Tibial artery (tissue), 4 donors: ENCODE measurements around the gene EFNA5.

ENCODE experiments used
- DNase-seq, 2 donors: peaks; one replicate each; pipeline ENCODE4 v3.0.0-alpha.2; 2019
- H3K27ac ChIP-seq, 2 donors: fragments of 200-600 bp; sonication (generic) in 1 of 2; 1 replicate in 1 of 2; 2 replicates in 1 of 2; pipeline ENCODE4 v1.5.1; 2018 to 2019; ENCODE audit warnings: mild to moderate bottlenecking in 1 of 2
- H3K27me3 ChIP-seq, 2 donors: fragments of 200-600 bp; sonication (generic) in 1 of 2; one replicate each; pipeline versions ENCODE4 v1.5.1 to v1.6.0; 2016 to 2019
- H3K36me3 ChIP-seq, 3 donors: fragments of 200-600 bp; sonication (generic) in 2 of 3; one replicate each; pipeline ENCODE4 v1.5.1; 2016 to 2019; ENCODE audit warnings: mild to moderate bottlenecking in 2 of 3
- H3K4me1 ChIP-seq, 4 donors: fragments of 200-600 bp; sonication (generic) in 2 of 4; 1 replicate in 3 of 4; 2 replicates in 1 of 4; pipeline ENCODE4 v1.5.1; 2016 to 2019
- H3K4me3 ChIP-seq, 2 donors: fragments of 200-600 bp; sonication (generic) in 1 of 2; 1 replicate in 1 of 2; 2 replicates in 1 of 2; pipeline ENCODE4 v1.5.1; 2018 to 2019; ENCODE audit warnings: mild to moderate bottlenecking in 2 of 2
- H3K9me3 ChIP-seq, 3 donors: fragments of 200-600 bp; sonication (generic) in 1 of 3; one replicate each; pipeline ENCODE4 v1.5.1; 2016 to 2019
- CTCF ChIP-seq, 2 experiments: fragments of 200-600 bp in 1 of 2; fragments of 450-650 bp in 1 of 2; IDR thresholded peaks; one replicate each; pipeline ENCODE4 v1.5.1; 2017 to 2019; ENCODE audit warnings: antibody characterized with exemption in 2 of 2, mild to moderate bottlenecking in 1 of 2, moderate library complexity in 1 of 2
- intact Hi-C: fragments of 100-400 bp; cut with DNase I; formaldehyde crosslinking; loops from one replicate; pipeline ENCODE4 v1.15.0; 2023; ENCODE audit warnings: low total_unique reads

EFNA5 gene

DNA sequence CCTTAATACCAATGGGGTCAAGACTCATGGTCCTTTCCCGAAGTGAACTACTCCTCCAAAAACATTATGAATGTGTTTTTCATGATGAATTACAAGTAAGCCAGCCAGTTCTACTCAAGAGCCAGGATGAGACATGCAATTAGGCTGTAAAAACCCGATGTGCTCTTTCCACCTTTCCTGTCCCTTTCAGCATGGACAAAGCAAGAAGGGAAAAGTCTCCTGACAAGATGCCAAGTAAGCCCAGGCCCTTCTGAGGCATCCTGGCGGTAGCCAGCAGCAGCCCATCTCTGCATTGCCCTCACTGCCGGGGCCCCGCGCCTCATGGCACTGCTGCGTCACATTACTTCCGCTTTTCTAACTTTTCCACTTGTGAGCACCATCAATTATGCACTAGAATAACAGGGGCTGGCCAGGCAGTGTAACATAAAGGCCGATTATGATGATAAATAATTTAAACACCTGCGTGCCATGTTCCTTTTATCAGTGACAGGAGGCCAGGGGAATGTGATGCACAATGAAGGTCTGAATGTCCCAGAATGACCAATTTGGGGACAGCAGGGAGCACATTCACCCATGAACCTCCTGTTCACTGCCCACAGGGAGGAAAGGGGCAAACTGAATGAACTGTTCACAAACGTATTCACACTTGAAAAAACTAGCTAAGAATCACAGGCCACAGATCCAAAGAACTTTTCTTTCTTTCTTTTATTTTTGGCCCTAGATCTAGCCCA lies 37.4 kb downstream of the EFNA5 start:
- H3K9me3 ChIP-seq = no peaks in the 10 kb centered on the region
- intact Hi-C loops = no loop called here
- H3K4me1 ChIP-seq = peaks cover 0 to 25% (median 3%) of the 10 kb centered on the region in 4 donors
- no peak for DNase-seq
- no peak overlapping the region for H3K4me3 ChIP-seq
- H3K36me3 ChIP-seq = no peaks in the 10 kb centered on the region
- peak overlapping the region in 1 of 2 donors; percentile 23 for H3K27ac ChIP-seq
- H3K27me3 ChIP-seq = no peaks in the 10 kb centered on the region
- TF ChIP-seq CTCF (IDR thresholded peaks at IDR 0.05) = no peak

- Histone ChIP-seq H3K27me3 (no peaks in the 10 kb centered on the region), H3K9me3 (no peaks in the 10 kb centered on the region), H3K36me3 (no peaks in the 10 kb centered on the region), H3K4me3 (no peak overlapping the region), H3K4me1 (peaks cover 0 to 22% (median 3%) of the 10 kb centered on the region in 4 donors), H3K27ac (no peak overlapping the region)
- TF ChIP-seq CTCF (IDR thresholded peaks at IDR 0.05) = no peak
- no peak for DNase-seq
- intact Hi-C loops = no loop called here
Measured at GRCh38 chr5:107631805-107632362, 38.9 kb downstream of the EFNA5 start.

DNA sequence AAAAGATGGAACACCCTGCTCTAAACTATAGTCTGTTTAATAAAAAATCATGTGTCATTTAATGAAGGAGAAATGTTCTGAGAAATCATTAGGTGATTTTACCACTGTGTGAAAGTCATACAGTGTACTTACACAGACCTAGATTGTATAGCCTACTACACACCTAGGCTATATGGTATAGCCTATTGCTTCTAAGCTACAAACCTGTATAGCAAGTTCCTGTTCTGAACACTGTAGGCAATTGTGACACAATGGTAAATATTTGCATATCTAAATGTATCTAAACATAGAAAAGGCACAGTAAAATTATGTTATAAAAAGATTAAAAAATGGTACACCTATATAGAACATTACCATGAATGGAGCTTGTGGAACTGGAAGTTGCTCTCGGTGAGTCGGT lies 40.6 kb downstream of the EFNA5 start:
- H3K27me3 ChIP-seq = no peaks in the 10 kb centered on the region

GRCh38 chr5:107624235-107624634 lies 46.5 kb downstream of the EFNA5 start:
- Histone ChIP-seq H3K36me3 (no peaks in the 10 kb centered on the region), H3K9me3 (no peaks in the 10 kb centered on the region), H3K4me3 (no peak overlapping the region), H3K27me3 (no peaks in the 10 kb centered on the region), H3K27ac (no peak overlapping the region), H3K4me1 (no peaks in the 10 kb centered on the region)
- no peak for TF ChIP-seq CTCF (IDR thresholded peaks at IDR 0.05)
- intact Hi-C loops = no loop called here
- no peak for DNase-seq

More for the DNA sequence above, 40.6 kb downstream of the EFNA5 start:
- no peak for DNase-seq
- Histone ChIP-seq H3K36me3 (no peaks in the 10 kb centered on the region), H3K27ac (no peak overlapping the region), H3K4me1 (peaks cover 0 to 12% (median 3%) of the 10 kb centered on the region in 4 donors), H3K9me3 (no peaks in the 10 kb centered on the region), H3K4me3 (no peak overlapping the region)
- no peak for TF ChIP-seq CTCF (IDR thresholded peaks at IDR 0.05)
- intact Hi-C loops = no loop called here

- intact Hi-C loops = no loop called here
- Histone ChIP-seq H3K9me3 (no peaks in the 10 kb centered on the region), H3K4me3 (no peak overlapping the region), H3K27ac (no peak overlapping the region), H3K27me3 (no peaks in the 10 kb centered on the region), H3K36me3 (no peaks in the 10 kb centered on the region), H3K4me1 (peaks cover 0 to 2% (median 0%) of the 10 kb centered on the region in 4 donors)
- no peak for DNase-seq
- TF ChIP-seq CTCF (IDR thresholded peaks at IDR 0.05) = no peak
Measured at GRCh38 chr5:107621089-107621488, 49.6 kb downstream of the EFNA5 start.
